ENCODE measurements around the gene NXPE4.

The NXPE4 gene

DNA sequence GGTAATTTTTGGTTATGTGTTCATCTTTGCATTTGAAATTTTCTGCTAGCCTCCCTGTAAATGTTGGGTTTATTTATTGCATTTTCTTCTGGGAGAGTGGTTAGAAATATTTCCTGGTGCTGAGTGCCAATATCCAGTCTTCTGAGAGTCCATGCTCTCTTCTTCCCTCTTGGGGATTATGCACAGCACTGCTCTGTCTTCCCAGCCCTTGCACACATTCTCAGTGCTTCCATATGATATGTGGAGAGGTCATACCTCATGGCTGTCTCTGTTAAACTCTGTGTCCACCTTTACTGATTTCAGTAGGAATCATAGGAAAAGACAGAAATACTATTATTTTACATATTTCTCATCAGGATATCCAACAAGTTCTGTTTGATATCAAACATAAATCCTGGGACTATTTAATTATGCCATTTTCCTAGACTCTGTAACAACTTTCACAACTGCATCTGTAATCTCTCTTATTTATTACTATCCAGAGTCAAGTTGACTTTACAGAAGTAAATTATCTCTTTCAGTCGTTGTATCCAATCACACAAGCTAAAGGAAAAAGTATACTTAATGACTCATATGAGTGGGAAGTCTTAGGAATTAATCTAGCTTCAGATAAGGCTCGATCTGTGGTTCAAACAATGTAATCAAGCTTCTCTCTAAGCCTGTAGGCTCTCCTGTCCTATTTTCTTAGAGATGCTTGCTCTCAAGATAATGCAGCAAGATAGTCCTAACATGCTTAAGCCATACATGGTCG, 33.2 kb downstream of the NXPE4 start:
- H3K27ac ChIP-seq (ENCODE audit: low read depth, low read length), result no peak overlapping the region
- H3K9ac ChIP-seq (ENCODE audit: low read length), result no peak overlapping the region
- no peaks in the 10 kb centered on the region for H3K27me3 ChIP-seq (ENCODE audit: low read length)
- no peaks in the 10 kb centered on the region for H3F3A ChIP-seq (ENCODE audit: insufficient read depth)
- no peaks in the 10 kb centered on the region for H3K79me2 ChIP-seq (ENCODE audit: insufficient read depth, low read length)
- no peak overlapping the region for H3K4me2 ChIP-seq (ENCODE audit: low read depth, low read length, poor library complexity, severe bottlenecking)
- no peaks in the 10 kb centered on the region for H4K20me1 ChIP-seq (ENCODE audit: low read depth, low read length)
- TF ChIP-seq CTCF (IDR thresholded peaks at IDR 0.05; ENCODE audit: insufficient read depth, low read length, poor library complexity, severe bottlenecking) (no peak), EZH2phosphoT487 (conservative IDR thresholded peaks at IDR 0.05; ENCODE audit: low read length) (no peak)
- no peak overlapping the region for H2AFZ ChIP-seq (ENCODE audit: low read depth, low read length, severe bottlenecking)
- H3K9me2 ChIP-seq (replicated peaks; ENCODE audit: insufficient read depth, low read length), result no peaks in the 10 kb centered on the region
- no peaks in the 10 kb centered on the region for H3K9me3 ChIP-seq (ENCODE audit: insufficient read depth, low read length)
- no peak overlapping the region for H3K4me3 ChIP-seq (ENCODE audit: insufficient read depth, low read length, poor library complexity, severe bottlenecking)
- no peaks in the 10 kb centered on the region for H3K36me3 ChIP-seq (ENCODE audit: low read length)

DNA sequence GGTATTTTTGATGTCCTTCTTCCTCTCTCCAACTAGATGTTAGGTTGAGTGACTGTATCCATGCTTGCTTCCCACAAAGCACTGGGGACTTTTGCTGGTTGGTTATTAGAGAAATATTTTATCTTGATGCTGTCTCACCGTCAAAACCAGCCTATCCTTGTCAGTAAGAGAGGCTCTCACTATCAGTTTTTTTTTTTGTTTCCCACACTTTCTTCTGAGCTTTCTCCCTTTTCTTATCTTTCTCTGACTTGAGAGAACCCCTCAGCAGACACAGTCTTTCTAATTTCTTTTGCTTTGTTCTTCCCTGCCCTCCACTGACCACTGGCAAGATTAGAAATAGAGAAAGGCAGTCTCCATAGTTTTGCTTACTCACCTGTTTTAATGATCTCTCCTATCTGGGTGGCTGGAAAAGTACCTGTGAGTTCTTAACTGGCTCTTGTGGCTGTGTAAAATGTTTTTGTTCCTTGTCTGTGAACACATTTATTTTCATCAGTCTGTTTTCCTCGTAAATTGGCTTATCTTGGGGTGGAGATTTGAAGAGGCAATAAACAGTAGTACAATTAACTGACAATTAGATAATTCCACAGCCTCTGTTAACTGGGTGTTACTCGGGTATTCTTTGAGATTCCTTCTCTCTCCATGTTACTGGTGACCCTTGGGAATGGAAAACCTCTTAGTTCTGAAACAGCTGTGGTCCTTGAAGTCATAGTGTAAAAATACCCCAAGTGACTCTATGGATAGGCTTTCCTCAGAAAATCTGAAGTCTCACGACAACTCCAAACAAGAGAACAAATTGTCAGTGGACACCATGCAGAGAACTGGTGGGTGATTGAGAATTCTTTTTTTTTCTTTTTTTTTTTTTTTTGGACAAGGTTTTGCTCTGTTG, 35.9 kb downstream of the NXPE4 start, which contains the start of gene NXPE1:
TSS of gene NXPE1 (minus strand) at position 457 of the 886 bp plus-strand sequence. CDS start 8,680 bp downstream, outside the sequence.
- Histone ChIP-seq H3K27me3 (ENCODE audit: low read length) (no peaks in the 10 kb centered on the region), H2AFZ (ENCODE audit: low read depth, low read length, severe bottlenecking) (no peak within 1 kb of the TSS), H3K4me3 (ENCODE audit: insufficient read depth, low read length, poor library complexity, severe bottlenecking) (no peak within 1 kb of the TSS), H3K27ac (ENCODE audit: low read depth, low read length) (no peak within 1 kb of the TSS), H4K20me1 (ENCODE audit: low read depth, low read length) (no peaks in the 10 kb centered on the region), H3K9ac (ENCODE audit: low read length) (no peak within 1 kb of the TSS), H3K9me3 (ENCODE audit: insufficient read depth, low read length) (no peaks in the 10 kb centered on the region), H3K36me3 (ENCODE audit: low read length) (no peaks in the 10 kb centered on the region), H3K9me2 (replicated peaks; ENCODE audit: insufficient read depth, low read length) (no peaks in the 10 kb centered on the region), H3K79me2 (ENCODE audit: insufficient read depth, low read length) (no peaks in the 10 kb centered on the region), H3K4me2 (ENCODE audit: low read depth, low read length, poor library complexity, severe bottlenecking) (no peak within 1 kb of the TSS), H3F3A (ENCODE audit: insufficient read depth) (no peaks in the 10 kb centered on the region)
- no peak for TF ChIP-seq CTCF (IDR thresholded peaks at IDR 0.05; ENCODE audit: insufficient read depth, low read length, poor library complexity, severe bottlenecking)
- TF ChIP-seq EZH2phosphoT487 (conservative IDR thresholded peaks at IDR 0.05; ENCODE audit: low read length), result no peak

GRCh38 chr11:114556135-114556534, 39.5 kb downstream of the NXPE4 start:
- no peak for TF ChIP-seq EZH2phosphoT487 (conservative IDR thresholded peaks at IDR 0.05; ENCODE audit: low read length)
- TF ChIP-seq CTCF (IDR thresholded peaks at IDR 0.05; ENCODE audit: insufficient read depth, low read length, poor library complexity, severe bottlenecking), result no peak
- no peaks in the 10 kb centered on the region for H3K9me3 ChIP-seq (ENCODE audit: insufficient read depth, low read length)

More at GRCh38 chr11:114556135-114556534, 39.5 kb downstream of the NXPE4 start:
- H3K9me2 ChIP-seq (replicated peaks; ENCODE audit: insufficient read depth, low read length), result no peaks in the 10 kb centered on the region
- H3K4me2 ChIP-seq (ENCODE audit: low read depth, low read length, poor library complexity, severe bottlenecking), result no peak overlapping the region
- H3K79me2 ChIP-seq (ENCODE audit: insufficient read depth, low read length), result no peaks in the 10 kb centered on the region
- no peaks in the 10 kb centered on the region for H3K36me3 ChIP-seq (ENCODE audit: low read length)
- H3K27ac ChIP-seq (ENCODE audit: low read depth, low read length), result no peak overlapping the region
- H3F3A ChIP-seq (ENCODE audit: insufficient read depth), result no peaks in the 10 kb centered on the region
- H3K4me3 ChIP-seq (ENCODE audit: insufficient read depth, low read length, poor library complexity, severe bottlenecking), result no peak overlapping the region
- H3K27me3 ChIP-seq (ENCODE audit: low read length), result no peaks in the 10 kb centered on the region
- H4K20me1 ChIP-seq (ENCODE audit: low read depth, low read length), result no peaks in the 10 kb centered on the region
- no peak overlapping the region for H2AFZ ChIP-seq (ENCODE audit: low read depth, low read length, severe bottlenecking)
- H3K9ac ChIP-seq (ENCODE audit: low read length), result no peak overlapping the region
